Nucleus accumbens (tissue), 56 donors: ENCODE measurements around the gene RUNDC1.
A peak's percentile ranks its signal among the peaks of the same experiment; 100 is the strongest.

Source experiments
- DNase-seq, 56 donors: peaks; one replicate each; lab custom pipeline; 2025; lab: John Stamatoyannopoulos, UW

RUNDC1 gene

DNA sequence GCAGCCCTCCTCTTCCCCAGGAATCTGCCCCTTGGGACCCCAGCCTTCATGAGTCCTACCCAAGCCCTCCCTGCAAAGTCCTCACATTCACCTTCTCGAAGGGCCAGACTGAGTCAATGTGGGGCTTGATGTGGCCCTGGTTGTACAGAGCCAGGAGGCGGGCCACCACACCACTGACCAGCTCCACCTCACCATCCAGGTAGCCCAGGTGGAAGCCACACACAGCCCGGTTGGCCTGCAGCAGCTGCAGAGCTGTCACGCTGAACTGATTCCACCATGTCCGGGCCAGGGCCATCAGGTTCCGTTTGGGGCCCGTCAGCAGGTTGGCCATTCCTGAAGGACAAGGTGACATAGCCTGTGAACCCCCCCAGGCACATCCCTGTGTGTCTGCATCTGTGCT, 35.9 kb downstream of the RUNDC1 start:
- DNase-seq: no peak

GRCh38 chr17:43018008-43018853, 37.9 kb downstream of the RUNDC1 start:
- DNase-seq: peak in 44 of 56 donors; percentile 6 to 81 (median 41)

DNA sequence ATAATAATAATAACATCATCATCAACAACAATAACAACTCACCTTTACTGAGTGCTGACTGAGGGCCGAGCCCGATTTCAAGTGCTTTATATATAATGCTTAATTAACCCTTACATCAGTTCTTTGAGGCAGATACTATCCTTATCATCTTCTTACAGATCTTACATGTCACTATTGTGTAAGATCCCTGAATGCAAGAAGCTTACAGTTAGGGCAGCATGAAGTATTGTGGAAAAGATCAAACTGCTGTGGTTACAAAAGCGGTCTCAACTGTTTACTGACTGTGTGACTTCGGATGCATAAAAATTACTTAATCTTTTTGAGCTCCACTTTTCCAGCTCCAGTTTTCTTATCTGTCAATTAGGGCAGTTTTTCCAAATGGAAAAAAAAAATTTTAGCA, 38.6 kb downstream of the RUNDC1 start:
- no peak for DNase-seq

DNA sequence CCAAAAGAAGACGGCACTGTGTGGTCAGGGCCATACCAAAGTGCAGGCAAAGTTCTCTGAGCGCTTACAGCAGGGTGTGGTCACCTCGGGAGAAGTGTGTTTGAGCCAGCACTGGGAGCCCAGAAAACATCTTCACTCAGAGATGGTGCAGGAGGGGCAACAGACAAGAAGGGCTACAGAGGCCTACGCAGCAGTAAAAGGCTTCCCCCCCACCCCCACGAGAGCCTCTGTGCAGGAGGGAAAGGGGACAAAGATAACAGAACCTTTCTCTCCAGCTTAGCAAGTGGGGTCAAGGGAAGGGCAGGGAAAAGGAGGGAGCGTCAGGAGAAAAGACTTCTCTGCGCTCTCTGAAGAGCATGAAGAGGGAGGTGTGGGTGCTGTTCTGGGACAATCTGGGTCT, 39.1 kb downstream of the RUNDC1 start:
- no peak for DNase-seq

DNA sequence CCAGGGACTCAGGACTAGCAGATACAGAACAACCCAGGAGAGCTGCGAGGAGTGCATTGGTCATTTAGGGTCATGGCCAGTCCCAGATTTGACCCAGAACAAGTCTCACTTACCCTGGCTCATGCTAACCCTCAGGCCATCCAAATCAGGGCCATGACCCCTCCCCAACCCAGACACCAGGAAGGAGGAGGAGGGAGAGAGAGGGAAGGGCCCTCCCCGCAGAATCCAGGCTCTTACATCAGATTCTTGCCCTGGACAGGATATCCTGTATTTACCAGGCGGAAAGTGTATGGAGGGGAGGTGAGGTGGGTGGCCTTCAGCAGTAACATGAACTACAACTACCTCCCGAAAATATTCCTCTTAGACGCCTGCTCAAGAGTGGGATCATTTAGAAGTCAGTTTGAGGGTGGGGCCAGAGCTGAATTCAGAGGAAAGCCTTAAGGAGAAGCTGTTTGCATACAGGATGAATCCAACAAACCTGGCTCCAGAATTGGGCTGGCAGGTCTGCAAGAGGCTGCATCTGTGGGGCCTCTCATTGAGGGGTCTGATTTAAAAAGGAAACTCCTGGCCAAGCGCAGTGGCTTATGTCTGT, 39.8 kb downstream of the RUNDC1 start:
- DNase-seq: peak in 2 of 56 donors; percentile 10 to 30

DNA sequence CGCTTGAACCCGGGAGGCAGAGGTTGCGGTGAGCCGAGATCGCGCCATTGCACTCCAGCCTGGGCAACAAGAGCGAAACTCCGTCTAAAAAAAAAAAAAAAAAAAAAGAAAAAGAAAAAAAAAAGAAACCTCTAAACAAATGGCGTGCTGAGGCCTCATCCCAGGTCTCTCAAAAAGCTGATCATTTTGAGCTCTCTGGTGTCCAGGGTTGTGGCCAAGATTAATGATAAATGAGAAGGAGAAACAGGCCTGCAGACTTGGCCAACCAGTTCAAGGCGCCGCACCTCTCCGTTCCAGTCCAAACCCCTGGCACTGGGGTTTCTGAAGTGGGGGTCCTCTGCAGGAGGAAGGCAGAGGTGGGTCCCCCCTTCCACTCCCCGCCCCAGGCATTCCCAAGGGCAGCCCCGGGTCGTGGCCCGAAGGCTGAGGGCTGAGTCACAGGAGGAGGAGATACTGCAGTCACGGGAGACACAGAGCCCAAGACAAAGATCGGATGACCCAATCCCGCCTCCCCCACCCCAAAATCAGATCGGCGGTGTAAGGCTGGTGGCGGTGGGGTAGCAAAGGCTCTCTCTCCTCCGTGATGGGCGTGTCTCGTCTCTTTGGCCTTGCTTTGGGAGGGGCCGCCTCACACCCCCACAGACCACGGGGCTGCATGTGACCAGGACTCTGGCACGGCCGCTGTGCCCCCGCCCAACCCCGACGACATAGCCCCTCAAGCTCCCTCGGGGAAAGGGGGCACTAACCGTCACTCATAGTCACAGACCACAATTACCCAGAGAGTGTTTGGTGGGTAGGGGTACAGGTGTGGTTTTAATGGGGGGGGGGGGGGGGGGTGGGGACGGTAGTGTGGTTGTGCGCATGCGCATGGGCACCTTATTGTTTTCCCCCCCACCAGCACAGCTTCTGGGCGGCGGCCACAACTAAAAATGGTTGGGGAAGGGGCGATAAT, 40.7 kb downstream of the RUNDC1 start:
- peak in 41 of 56 donors; percentile 13 to 78 (median 56) for DNase-seq

GRCh38 chr17:43021741-43022512, 41.6 kb downstream of the RUNDC1 start, which contains the start of gene VAT1:
TSS of gene VAT1 (minus strand) at chr17:43022385. CDS start at chr17:43022322, 63 bp downstream.
- DNase-seq: peak in 50 of 56 donors; percentile 28 to 83 (median 62)

DNA sequence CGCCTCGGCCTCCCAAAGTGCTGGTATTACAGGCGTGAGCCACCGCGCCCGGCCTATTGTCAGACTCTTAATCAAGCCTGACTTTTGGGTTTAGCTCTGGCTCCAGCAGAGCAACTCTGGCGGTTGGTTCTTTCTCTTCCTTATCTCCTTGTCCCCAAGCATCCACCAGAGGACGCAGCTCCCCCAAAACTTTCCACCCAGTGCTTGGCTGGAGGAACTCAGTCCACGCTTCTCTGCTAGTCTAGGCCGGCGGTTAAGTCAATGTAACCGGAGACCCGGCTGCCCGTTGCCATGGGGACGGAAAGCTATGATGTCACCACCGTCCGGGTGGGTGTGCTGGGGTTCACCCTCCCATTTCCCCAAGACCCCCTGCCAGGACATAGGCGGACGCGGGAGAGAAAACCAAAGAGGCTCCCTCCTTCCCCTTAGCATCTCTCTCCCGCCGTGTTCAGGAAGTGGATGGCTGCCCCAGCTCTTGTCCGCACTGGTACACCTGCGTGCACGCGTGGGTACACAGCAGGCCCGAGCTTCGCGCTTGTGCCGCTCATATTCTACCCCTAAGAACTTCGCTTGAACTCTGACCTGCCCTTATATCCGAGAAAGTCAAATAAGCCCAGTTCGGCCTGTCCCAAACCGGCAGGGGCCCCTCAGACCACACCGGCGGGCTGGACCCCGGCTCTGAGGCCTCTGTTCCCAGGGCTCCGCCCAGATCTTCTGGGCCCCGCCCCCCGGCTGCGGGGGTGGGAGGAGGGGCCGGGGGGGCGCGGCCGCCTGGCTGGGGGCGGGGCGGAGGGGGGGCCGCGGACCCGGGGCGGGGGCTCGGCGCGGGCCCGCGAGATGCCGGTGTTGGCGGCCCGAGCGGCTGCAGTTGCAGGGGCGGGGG, 44.3 kb downstream of the RUNDC1 start, which contains the start of gene RND2:
Gene RND2, plus strand, starts transcription at position 825 of the 883 bp plus-strand sequence. CDS start 117 bp downstream, outside the sequence.
- peak in 55 of 56 donors; percentile 38 to 94 (median 80) for DNase-seq

DNA sequence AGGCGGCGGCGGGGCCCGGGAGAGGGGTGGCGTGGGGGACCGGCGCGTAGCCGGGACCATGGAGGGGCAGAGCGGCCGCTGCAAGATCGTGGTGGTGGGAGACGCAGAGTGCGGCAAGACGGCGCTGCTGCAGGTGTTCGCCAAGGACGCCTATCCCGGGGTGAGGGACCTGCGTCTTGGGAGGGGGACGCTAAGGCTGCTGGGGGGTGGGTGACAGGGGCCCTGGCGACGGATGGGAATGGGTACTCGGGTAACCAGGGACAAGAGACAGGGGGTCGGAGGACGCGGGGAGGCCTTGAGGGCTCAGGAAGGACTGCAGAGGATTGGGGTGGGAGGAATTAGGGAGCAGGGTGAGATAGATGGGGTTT, 44.9 kb downstream of the RUNDC1 start:
- DNase-seq: peak in 3 of 56 donors; percentile 23 to 50 (median 43)

DNA sequence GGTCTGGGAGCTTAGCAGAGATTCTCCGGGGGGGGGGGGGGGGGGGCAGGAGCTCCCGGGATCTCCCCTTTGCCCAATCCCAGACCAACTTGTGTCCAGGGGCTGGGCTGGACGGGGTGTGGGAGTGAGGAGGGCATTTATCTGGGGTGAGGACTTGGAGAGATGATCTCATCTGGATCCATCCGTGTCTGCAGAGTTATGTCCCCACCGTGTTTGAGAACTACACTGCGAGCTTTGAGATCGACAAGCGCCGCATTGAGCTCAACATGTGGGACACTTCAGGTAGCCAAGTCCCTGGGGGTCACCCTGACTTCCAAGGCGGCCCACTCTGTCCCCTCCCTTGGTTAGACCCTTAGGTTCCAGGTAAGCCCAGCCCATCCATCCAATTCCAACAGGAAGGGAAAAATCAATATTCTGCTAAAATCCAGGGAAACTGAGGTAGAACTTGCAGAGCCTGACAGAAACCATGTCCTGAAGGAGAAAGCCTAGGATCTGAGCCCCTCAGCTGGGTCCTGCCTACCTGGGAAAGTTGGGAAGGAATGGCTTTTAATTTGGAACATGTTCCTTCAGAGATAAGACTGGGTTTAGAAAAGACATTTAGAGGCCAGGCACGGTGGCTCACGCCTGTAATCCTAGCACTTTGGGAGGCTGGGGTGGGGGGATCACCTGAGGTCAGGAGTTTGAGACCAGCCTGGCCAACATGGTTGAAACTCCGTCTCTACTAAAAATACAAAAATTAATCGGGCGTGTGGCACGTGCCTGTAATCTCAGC, 45.6 kb downstream of the RUNDC1 start:
- peak in 1 of 56 donors; percentile 10 for DNase-seq

- no peak for DNase-seq
Observed at GRCh38 chr17:43026595-43026994, 46.2 kb downstream of the RUNDC1 start.

DNA sequence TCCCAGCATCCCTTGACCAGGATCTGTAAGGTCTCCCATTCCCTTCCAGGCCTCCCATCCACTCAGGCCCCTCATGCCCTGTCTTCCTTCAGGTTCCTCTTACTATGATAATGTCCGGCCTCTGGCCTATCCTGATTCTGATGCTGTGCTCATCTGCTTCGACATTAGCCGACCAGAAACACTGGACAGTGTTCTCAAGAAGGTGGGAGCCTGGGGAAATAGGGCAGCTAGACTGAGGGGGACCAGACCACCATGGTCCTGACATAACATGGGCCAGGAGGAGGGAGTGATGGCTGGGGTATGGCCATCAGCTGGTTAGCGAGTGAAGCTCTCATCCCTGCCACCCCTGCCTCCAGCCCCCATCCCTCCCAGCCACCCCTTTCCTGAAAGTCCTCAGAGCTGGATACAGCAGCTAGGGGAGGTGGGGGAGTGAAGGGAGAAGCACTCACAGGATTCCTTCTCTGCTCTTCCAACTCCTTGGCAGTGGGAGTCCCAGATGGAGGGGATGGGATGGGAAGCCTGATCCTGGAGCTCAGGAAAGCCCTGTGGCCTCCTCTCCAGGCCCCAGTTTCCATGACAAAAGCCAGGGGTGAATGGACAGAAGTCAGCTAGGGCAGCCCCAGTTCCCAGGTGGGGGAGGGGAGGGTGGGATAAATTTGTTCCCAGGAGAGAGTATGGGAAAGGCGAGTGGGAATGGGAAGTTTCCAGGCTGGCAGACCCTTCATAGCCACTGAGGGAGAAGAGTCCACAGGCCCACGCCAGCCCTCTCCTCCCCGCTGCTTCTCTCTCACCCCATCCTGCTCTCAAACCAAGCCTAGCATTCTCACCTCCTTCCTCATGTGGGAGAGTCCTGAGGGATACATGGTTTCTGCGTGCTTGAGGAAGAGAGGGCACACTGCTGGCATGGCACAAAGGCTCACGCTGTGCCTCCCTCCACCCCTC, 47.0 kb downstream of the RUNDC1 start:
- DNase-seq: no peak

DNA sequence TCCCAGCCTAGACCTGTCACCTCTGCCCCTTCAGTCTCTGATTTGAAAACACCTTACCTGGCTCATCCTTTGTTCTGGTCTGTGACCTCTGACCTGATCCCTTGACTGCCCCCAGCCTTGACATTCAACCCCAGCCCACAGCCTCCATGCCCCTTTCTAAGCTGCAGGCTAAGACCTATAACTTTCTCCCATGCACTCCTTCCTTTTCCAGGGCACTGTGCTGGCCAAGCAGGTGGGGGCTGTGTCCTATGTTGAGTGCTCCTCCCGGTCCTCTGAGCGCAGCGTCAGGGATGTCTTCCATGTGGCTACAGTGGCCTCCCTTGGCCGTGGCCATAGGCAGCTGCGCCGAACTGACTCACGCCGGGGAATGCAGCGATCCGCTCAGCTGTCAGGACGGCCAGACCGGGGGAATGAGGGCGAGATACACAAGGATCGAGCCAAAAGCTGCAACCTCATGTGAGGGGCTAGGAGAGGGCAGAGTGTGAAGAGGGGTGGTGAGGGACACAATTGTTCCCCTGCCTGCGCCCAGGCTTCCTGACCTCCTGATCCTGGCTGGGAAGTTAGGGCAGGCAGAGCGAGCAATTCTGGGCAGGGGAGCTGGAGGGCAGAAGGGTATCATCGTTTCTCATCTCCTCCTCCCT, 48.0 kb downstream of the RUNDC1 start:
- DNase-seq: no peak

GRCh38 chr17:43030137-43030767, 49.9 kb downstream of the RUNDC1 start:
- DNase-seq: peak in 17 of 56 donors; percentile 6 to 44 (median 22)

DNA sequence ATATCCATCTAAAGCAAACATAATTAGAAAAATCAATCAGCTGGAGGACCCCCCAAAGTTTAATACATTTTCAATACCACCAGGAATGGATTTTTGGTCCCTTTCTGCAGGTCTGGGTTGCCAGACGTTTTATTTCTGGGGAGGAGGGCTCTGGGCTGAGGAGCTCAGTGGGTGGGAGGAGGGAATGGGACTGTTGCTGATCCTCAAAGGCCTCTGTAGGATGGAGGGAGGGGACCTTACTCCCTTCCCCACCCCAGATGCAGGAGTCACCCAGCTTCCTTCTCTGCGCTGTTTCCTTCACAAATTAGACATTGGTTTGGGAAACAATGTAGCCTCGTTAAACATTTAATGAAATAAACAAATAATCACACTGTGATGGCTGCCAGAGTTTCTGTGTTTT, 51.3 kb downstream of the RUNDC1 start:
- DNase-seq: no peak
